Erythroblast (primary cell): ENCODE results near the gene SLC7A5.

ENCODE experiments used
- DNase-seq, 2 experiments: peaks; one replicate each; lab custom pipeline; 2025; lab: John Stamatoyannopoulos, UW
- GATA1 ChIP-seq: IDR thresholded peaks from 2 replicates; pipeline ENCODE4 v1.6.1; 2011; ENCODE audit warnings: low read depth, mild to moderate bottlenecking, control low read depth, low read length, moderate library complexity
- POLR2A ChIP-seq: IDR thresholded peaks from 2 replicates; pipeline ENCODE4 v1.6.1; 2011; ENCODE audit warnings: mild to moderate bottlenecking, low read length

Gene SLC7A5

DNA sequence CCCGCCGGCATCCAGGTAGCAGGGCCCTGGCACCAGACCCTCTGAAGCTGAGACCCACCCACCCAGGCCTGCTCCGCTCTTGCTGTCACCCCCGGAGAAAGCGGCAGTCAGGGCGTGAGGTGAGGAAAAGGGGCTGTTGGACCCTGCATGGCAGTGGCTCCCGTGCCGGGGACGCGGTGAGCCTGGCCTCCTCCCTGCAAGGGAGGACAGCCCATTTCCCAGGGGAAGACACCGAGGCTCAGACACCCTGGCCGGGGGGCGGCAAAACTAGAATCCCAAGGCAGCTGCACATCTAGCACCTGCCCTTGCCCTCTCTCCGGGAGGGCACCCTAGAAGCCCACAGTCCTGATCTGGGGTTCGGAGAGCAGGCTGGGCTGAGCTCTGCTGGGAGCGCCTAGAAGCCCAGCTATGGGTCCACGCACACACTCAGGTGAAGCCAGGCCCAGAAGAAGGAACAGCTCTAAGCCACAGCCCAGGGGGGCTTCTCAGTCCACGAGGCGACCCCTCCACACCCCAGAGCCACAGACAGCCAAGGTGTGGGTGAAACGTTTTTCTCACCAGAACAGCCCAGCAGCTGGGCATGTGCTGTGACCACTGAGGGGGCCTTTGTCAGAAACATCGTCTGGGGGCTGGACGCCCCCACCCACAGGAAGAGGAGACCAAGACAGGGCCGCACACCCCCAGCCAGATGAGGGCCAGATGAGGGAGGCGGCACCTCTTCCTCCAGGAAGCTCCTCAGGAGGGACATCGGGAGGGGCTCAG is 22.4 kb downstream of the SLC7A5 start:
- TF ChIP-seq GATA1 (no peak), POLR2A (no peak)
- DNase-seq: no peak

DNA sequence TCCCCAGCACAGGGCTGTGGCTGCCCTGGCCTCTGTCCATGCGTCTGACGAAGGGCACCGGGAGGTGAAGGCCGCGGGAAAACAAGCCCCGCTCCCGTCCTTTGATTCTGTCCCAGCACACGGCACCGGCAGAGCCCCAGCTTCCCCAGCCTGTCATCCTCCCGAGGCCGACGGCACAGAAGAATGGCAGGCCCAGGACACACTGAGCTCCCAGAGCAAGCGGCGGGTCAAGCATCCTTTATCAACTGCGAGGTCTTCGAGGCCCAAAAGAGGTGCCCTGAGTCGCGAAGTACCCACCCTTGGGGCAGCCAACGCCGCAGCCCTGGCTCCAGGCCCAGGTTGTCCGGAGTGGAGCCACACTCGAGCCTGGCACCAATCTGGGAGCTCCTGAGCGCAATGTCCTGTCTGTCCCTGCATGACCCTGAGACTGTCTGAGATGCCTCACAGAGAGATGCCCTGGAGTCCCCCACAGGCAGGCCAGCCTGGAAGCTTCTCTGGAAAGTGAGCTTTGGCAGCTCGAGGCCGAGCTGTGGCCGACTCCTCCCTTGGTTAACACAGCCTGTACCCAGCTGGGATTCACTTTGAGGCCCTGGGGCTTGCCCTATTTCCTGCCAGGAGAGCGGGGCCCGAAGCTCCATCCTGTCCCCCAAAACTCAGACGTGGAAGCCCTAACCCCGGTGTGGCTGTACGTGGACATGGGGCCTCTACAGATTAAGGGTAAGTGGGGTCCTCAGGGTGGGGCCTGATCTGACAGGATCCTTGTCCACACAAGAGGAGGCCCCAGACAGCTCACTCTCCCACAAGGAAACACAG is 23.3 kb downstream of the SLC7A5 start:
- no peak for DNase-seq
- no peak for TF ChIP-seq POLR2A
- TF ChIP-seq GATA1: no peak

DNA sequence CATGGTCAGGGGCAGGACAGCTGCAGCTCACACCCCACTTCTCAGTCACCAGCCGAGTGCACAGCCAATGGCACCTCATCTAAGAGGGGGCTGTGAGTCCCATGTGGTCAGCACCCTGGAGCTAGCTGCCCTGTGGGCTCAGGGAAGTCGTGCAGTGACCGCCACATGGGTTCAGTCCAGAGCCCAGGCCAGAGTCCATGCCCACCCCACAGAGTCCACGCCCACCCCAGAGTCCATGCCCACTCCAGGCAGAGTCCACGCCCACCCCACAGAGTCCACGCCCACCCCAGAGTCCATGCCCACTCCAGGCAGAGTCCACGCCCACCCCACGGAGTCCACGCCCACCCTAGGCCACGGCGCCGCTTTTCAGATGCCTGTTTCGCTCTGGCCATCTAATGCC is 24.1 kb downstream of the SLC7A5 start:
- no peak for DNase-seq
- TF ChIP-seq GATA1 (no peak), POLR2A (no peak)

DNA sequence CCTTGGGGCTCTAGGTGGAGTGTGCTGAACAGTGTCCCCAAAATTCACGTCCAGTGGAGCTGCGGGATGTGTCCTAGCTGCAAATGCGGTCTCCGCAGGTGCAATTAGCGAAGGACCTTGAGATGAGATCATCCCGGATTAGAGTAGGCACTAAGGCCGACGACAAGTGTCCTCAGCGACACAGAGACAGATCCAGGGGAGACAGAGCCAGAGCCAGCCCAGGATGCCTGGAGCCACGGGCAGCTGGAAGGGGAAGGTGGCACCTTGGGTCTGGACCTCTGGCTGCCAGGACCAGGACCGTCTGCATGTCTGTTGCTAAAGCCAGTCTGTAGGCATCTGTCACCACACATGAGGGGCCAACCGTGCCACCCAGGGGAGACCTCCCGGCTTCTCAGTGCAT is 24.5 kb downstream of the SLC7A5 start:
- no peak for TF ChIP-seq GATA1
- DNase-seq: no peak

DNA sequence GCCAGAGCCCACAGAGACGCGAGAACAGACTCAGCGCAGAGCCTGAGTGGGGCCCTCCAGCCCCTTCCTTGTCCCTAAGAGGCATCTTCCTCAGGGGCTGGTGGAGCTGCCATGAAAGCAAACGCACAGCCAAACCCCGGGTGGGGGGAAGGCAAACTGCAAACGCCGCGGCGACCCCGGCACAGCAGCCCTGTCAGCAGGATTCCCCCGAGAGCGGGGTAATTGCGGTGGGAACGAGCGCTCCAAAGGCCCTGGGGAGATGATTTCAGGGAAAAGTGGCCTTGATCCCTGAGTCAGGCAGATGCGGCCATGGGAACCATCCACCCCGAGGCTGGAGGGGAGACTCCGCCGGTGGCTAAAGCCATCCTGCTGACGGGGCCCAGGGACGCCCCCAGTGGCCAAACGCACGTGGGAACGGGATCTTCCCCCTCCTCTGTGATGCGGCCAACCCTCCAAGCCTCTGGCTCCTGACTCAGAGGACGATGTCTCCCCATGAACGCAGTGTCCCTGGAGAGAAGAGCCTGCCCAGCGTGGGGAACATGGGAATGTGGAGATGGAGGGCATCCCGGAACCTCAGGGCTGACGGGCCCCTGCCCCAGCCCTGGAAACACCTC is 25.1 kb downstream of the SLC7A5 start:
- TF ChIP-seq GATA1 (no peak), POLR2A (no peak)
- DNase-seq: no peak

DNA sequence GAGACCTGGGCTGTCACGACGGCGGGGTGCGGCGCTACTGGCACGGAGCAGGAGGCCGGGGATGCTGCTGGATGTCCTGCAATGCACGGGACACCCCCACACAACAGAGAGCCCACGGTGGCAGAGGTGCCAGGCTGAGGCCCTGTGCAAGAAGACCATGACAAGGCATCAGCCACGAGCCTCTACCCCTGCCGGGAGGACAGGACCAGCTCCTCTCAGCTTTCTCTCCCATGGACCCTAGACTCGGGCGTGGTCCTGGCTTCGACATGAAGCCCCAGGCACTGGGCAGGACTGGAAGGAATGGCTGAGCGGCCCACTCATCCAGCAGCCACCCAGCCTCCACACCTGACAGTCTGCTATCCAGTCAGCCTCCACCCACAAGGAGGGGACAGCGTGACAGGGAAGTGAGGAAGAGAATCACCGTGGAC is 25.6 kb downstream of the SLC7A5 start:
- TF ChIP-seq POLR2A: no peak
- TF ChIP-seq GATA1: no peak
- DNase-seq: no peak

DNA sequence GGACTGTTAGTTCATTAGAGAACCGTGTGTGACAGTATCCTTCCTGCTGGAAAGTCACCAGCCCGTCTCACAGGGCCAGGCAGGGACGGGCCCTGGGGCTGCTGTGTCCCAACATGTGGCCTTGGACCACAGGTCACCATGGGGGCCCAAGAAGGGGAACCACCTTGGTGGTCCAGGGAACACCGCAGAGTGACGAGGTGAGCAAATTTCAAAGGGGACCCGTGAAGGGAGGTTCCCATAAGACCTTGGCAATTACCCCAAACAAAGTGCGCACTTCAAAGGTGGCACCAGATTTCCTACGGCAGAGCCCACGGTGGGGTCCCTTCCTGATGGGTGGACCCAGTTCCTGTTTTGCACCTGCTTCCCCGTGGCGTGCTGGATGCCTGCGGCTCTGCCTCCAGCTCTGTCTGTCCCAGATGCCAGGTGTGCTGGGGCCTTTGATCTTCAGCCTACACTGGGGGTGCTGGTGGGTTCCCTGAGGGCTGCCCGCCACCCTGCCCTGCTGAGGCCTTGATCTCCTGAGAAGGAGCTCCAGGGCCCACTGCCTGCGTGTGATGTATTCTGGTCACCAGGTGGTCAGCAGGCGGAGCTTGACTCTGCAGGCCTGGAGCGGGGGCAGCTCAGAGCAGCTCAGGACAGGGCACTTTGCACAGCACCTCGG is 27.0 kb downstream of the SLC7A5 start:
- TF ChIP-seq POLR2A (no peak), GATA1 (no peak)

DNA sequence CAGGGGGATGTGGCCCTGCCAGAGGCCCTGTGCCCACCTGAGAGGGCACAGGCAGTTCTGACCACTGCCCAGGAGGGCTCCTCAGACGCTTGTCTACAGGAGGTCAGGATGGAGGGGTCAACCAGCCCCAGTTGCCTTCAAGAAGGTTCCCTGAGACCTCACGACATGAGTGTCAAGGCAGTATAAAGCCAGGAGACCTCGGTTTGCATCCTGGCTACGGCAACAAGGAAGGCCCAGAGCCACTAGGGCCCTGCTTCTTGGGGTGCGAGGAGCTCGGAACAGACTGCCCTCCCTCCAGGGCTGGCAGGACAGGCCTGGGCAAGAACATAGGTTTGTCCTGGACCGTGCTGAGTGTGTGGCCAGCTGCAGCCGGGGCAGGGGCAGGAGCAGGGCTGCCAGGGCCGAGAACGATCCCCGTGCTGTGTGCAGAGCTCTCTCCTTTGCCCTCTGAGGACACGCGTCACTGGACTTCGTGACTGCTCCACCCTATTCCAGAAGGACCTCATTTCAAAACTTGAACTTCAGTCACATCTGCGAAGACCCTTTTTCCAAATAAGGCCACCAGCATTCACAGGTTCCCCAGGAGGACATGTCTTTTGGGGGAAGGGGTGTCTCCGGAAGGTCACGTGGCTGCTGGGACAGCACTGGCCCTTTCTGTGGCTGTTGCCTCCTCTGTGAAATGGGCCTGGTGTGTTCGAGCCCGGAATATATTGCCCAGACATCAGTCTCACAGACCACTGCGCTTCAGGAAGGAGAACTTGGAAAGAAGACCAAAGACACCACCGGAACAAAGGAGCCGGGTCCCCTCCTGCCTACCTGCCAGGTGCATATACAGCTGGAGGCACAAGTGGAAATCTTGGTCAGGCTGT is 27.7 kb downstream of the SLC7A5 start:
- TF ChIP-seq POLR2A (no peak), GATA1 (no peak)
- DNase-seq: no peak

More for the DNA sequence above, 27.0 kb downstream of the SLC7A5 start:
- no peak for DNase-seq

DNA sequence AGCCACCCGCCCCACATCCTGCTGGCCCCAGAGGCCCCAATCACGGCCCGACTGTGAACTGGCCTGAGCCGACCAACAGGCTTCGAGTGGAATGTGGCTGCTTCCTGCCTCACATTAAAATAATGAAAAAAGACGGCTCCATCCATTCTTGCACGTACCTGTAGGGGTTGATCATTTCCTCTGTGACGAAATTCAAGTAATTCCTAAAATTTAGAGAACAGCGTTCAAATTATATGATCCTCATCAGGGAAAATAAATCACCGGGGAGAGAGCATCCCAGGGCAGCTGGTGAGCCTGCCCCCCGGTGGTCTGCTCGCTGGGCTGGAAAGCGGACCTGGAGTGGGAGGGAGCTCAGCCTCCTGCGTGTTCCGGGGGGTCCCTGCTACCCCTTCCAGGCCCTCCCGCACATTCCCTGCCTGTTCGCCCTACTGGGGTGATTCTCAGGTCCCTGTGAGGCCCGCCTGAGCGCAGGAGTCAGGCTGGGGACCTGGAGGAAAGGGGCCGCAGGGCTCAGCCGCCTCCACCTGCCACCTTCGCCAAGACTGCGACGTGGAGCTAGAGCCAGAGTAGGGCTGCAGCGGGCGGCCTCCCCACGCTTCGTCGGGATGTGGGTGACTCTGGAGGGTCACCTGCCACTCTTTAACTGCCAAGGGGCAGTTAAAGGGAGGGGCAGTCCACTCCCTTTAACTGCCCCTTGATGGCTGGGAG is 28.9 kb downstream of the SLC7A5 start:
- TF ChIP-seq GATA1 (no peak), POLR2A (no peak)

DNA sequence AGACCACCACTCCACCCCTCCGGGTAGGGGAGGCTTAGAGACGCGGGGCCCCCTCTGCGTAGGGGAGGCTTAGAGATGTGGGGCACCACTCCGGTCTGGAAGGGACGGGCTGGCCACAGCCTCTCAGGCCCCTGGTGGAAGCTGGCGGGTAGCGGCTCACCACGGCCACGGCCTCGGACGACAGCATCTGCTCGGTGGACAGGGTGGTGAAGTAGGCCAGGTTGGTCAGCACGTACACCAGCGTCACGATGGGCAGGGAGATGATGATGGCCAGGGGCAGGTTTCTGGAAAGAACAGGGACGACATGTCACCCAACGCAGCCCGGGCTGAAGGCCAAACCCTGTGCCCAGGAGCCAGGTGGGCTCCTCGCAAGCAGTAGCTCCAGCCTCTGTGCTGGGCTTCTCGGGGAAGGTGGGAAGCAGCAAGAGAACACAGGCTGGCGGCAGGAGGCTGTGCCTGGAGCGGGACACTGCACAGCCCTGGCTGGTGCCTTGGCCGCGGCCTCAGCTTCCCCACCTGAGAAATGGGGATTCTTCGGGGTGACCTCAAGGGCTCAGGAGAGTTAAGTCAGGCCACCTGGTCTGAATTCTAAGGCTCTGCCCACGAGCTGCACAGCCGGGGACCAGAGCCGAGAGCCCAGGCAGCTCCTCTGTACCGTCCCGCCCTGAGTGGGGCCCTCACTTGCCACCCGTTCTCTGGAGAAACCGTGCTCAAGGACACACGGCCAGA is 29.6 kb downstream of the SLC7A5 start:
- TF ChIP-seq POLR2A (no peak), GATA1 (no peak)
- no peak for DNase-seq

More for the DNA sequence above, 28.9 kb downstream of the SLC7A5 start:
- DNase-seq: no peak

DNA sequence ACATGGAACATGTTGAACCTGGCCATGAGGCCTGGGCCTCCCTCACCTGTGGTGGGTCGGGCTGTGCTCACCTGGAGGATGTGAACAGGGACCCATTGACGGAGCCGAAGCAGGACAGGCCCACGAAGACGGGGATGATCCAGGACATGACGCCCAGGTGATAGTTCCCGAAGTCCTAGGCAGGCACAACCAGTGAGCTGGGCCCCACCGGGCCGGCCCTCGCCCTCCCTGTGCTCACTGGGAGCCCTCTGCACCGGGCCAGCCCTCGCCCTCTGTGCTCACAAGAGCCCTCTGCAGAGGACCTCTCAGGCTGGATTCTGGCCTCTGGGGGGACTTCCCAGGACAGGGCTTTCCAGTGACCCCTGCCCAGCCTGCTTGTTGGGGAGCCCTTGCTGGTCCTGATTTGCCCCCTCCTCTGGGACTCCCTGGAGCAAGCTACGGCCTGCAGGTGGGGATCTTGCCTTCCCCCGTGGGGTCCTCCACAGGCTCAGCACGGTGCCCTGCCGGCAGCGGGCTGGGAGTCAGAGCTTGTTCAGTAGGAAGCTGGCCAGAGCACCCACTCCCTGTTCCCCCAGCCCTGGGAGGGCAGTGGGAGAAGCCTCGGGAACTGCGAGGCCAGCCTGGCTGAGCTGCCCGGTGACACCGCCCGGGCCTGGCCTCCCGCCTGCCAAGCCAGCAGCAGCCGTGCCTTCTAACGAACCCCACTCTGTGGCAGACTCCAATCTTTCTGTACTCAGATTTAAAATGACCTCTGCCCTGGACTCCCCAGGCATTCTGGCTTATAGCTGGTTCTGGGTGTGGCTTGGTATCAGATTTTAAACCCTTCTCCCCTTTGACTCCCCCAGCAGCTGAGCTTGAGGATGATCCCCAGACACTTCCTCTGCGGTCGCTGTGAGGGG is 30.4 kb downstream of the SLC7A5 start:
- no peak for TF ChIP-seq POLR2A
- TF ChIP-seq GATA1: no peak
- no peak for DNase-seq
